T follicular helper cell (primary cell): ENCODE results near the gene GTPBP6.
A peak's percentile ranks its signal among the peaks of the same experiment; 100 is the strongest.
"Not testable (repeated sequence)": the region's sequence is repeated elsewhere in the genome, so short reads cannot be mapped to it uniquely, and the experiment has no call there.

Experiments
- DNase-seq: peaks from one replicate; pipeline ENCODE4 v3.0.0-alpha.2; 2020; ENCODE audit warnings: low read depth

Gene GTPBP6

GRCh38 chrX:291411-291901 lies 27.1 kb downstream of the GTPBP6 start:
- no peak for DNase-seq

DNA sequence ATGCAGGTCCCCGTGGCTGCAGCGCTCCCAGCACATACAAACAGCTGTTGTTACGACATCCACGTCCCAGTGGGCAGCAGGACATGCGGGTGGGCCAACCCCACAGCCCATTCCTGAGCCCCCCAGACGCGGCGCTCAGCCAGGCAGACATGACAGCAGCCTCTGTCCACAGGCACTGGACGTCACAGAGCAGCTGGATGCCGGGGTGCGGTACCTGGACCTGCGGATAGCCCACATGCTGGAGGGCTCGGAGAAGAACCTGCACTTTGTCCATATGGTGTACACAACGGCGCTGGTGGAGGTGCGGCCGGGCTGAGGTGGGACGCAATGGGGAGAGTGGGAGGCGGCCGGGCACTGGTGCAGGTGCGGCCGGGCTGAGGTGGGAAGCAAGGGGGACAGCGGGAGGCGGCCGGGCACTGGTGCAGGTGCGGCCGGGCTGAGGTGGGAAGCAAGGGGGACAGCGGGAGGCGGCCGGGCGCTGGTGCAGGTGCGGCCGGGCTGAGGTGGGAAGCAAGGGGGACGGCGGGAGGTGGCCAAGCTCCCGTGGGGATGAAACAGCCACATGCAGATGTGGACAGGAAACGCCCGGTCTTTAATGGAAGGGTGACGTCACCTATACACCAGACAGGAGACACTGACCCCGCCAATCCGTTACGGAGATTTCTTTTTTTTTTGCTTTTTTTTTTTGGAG lies 28.0 kb downstream of the GTPBP6 start:
- DNase-seq = no peak

DNA sequence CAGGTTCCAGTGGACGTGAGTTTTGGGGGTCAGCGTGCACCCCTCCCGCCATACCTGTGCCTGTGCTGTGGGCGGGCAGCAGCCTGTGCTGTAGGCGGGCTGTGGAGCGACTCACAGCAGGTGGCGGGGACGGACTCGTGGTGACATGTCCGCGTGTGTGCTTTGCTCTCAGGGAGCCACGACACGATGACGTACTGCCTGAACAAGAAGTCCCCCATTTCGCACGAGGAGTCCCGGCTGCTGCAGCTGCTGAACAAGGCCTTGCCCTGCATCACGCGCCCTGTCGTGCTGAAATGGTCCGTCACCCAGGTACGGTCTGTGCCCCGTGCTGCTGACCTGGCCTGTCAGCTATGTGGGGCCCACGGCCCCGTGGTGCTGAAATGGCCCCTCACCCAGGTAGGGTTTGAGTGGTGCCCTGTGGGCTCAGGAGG lies 30.0 kb downstream of the GTPBP6 start:
- no peak for DNase-seq

DNA sequence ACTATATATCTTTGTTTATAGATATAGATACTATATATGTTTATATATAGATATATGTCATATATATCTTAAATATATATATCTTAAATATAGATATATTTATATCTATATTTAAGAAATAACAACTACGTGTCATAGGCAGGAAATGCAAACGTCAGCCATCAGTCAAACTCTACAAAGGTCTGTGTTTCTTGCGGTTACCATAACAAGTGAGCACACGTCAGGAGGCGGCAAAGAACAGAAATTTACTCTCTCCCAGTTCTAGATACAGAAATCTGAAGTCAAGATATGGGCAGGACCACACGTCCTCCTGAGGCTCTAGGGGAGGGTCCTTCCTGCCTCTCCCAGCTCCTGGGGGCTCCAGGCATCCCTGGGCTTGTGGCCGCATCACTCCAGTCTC lies 30.9 kb downstream of the GTPBP6 start:
- no peak for DNase-seq

GRCh38 chrX:285076-285677 lies 33.4 kb downstream of the GTPBP6 start:
- DNase-seq = no peak

DNA sequence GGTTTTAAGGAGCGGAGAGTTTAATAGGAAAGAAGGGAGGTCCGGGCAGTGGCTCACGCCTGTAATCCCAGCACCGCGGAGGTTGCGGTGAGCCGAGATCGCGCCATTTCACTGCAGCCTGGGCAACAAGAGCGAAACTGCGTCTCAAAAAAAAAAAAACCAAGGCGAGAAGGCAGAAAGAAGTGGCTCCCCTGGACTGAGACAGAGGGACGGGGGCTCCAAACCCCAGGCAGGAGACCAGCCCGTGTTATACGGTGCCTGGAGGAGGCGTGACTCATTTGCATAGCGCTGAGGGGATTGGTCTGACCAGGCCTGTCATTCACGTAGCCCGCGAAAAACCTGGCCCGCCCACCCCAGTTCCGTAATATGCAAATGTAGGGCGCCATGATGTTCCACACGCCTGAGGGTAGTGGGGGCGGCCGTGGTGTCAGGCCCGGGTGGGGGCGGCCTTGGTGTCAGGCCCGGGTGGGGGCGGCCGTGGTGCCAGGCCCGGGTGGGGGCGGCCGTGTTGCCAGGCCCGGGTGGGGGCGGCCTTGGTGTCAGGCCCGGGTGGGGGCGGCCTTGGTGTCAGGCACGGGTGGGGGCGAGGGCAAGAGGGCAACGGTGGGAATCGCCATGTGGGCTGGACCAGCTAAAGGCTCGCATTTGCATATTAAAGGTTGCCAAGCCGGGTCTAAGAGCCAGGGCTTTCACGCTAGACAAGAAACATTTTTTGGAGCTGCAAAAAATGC lies 35.3 kb downstream of the GTPBP6 start:
- DNase-seq = peak; percentile 84

GRCh38 chrX:282000-282681 lies 36.5 kb downstream of the GTPBP6 start:
- not testable (repeated sequence) for DNase-seq

DNA sequence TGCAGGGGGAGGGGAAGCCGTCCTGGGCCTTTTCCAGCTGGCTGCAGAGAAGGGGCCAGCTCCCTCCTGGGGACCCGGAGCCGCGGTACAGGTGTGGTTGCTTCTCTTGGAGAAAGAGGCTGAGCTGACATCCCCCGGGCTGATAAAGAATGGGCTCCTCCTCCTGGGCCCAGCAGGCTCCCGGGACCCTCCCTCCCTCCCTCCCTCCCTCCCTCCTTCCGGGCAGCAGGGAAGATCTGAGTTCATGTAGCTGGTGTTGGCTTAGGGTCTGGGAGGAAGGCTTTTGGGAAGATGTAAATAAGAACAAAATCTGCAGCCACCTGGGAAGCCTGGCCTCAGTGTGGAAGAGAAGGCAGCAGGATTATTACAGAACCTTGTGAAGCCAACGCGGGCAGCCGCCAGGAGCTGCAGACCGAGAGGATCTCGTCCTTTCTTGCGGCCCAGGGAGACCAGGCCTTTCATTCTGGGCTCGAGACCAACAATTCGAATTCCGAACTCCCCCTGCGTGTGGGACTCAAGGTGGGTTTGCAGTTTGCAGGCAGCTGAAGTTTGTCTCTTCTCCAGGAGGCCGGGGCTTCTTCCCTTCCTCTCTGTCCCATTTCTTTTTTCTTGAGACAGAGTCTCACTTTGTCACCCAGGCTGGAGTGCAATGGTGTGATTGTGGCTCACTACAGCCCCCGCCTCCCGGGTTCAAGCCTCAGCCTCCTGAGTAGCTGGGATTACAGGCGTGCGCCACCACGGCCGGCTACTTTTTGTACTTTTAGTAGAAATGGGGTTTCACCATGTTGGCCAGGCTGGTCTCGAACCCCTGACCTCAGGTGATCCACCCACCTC lies 37.2 kb downstream of the GTPBP6 start, which contains the start of gene PLCXD1:
PLCXD1 (plus strand) TSS at position 216 of the 834 bp plus-strand sequence. CDS start 2,807 bp downstream, outside the sequence.
- no peak for DNase-seq

DNA sequence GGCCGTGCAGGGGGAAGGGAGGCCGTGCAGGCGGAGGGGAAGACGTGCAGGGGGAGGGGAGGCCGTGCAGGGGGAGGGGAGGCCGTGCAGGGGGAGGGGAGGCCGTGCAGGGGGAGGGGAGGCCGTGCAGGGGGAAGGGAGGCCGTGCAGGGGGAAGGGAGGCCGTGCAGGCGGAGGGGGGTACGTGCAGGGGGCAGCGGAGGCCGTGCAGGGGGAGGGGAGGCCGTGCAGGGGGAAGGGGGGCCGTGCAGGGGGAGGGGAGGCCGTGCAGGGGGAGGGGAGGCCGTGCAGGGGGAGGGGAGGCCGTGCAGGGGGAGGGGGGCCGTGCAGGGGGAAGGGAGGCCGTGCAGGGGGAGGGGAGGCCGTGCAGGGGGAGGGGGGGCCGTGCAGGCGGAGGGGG lies 37.9 kb downstream of the GTPBP6 start:
- DNase-seq = not testable (repeated sequence)

GRCh38 chrX:279757-280604 lies 38.6 kb downstream of the GTPBP6 start:
- DNase-seq = not testable (repeated sequence)

- no peak for DNase-seq
These were observed 41.9 kb downstream of the GTPBP6 start for GRCh38 chrX:276581-277201.

DNA sequence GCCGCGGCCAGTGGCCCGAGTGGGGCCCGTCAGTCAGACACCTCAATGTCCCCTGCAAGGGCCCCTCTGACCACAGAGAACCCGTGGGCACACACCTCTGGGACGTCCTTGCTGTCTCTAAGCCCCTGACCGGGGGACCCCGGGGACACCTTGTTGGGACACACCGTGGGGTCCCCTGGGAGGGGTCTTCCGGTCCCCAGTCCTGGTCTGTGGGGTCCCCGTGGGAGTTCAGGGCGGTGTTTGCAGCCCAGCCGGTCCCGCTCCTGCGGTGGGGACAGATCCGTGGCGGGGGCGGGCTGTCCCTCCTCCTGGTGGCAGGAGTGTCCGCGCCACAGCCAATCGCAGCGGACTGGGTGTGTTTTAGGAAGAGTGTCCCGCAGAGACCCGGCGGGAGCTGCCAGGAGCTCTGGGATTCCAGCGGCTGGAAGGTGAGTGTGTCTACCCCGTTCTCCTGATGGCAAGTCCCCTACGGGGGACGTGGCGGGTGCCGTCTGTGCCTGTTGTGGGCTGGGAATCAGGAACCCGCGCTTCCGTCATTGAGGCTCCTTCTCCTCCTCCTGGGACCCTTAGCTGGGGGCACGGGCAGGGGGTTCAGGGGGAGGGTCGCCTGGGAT lies 42.5 kb downstream of the GTPBP6 start:
- DNase-seq = peak; percentile 30

DNA sequence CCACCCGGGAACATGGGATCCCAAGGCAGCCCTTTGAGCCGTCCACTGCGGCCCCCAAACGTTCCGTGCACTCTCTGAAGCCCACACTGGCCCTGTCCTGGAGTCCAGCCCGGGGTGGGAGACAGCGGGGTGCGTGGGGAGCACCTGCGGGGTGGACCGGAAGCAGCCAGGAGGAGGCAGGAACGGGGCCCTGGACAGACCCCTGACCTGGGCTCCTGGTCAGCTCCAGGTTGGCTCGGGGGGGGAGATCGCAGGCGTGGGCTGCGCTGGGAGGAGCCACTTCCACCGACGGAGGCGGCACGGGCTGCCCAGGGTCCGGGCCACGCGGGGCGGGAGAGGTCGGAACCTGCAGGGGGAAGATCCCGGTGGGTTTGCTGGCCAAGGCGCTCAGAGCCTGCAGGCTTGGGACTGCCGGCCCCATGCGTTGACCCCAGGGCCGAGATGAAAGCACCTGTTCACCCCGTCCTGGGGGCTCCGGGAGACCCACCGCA lies 43.1 kb downstream of the GTPBP6 start:
- DNase-seq = no peak

GRCh38 chrX:274904-275475 lies 43.6 kb downstream of the GTPBP6 start:
- no peak for DNase-seq

- DNase-seq = no peak
These were observed 47.7 kb downstream of the GTPBP6 start for GRCh38 chrX:270848-271367.

GRCh38 chrX:267771-268261 lies 50.8 kb downstream of the GTPBP6 start:
- DNase-seq = no peak

DNA sequence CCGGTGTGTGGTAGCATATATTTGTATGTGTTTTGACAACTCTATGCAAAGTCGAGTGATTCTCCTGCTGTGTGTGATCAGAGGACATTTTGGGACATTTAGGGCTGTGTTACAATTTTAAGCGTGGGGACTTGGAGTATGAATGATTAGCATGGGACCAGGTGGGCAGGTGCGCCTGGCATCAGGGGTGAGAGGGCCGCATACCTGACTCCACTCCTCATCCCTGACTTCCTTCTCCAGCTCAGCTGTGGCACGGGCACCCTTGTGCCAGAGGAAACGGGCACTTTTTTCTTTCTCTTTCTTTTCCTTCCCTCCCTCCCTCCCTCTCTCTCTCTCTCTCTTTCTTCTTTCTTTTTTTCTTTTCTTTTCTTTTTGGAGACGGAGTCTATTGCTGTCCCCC lies 53.1 kb downstream of the GTPBP6 start:
- no peak for DNase-seq
